IMR-90 (cell line): ENCODE results near the gene CYP2W1. TPM values are rescaled to one million over a fixed set of nuclear protein-coding genes. Genes with fewer than 3 reads are reported as not detected.

Experiments
- ATAC-seq: fragments of 200-7000 bp; cut with Tn5 transposase; 2 replicates; pipeline ENCODE4 v1.9.1; 2020; ENCODE audit warnings: low read depth, mild to moderate bottlenecking, moderate library complexity
- BruUV-seq: library from RNA; stranded (reverse); fragments of 400-500 nt; replicated peaks from 2 replicates; lab custom pipeline; 2021; lab: Mats Ljungman, UMichigan
- CTCF ChIA-PET: fragments of 300-600 bp; formaldehyde crosslinking; extraction: SDS; loops from one replicate; lab custom pipeline; 2021; ENCODE audit warnings: antibody characterized with exemption; lab: Yijun Ruan, JAX
- POLR2A ChIA-PET: fragments of 300-600 bp; sonication (Branson Sonifier 250); formaldehyde crosslinking; loops from one replicate; lab custom pipeline; 2022; ENCODE audit warnings: antibody characterized with exemption; ENCODE audit not compliant: unreplicated experiment; lab: Charles Lee
- DNase-seq: peaks from one replicate; pipeline ENCODE4 v3.0.0; 2013
- H2AFZ ChIP-seq: replicated peaks from 2 replicates; pipeline ENCODE3; 2013; ENCODE audit warnings: low read length, mild to moderate bottlenecking; ENCODE audit not compliant: poor library complexity
- H2AK5ac ChIP-seq: 2 replicates; pipeline ENCODE4 v1.6.1; 2013; ENCODE audit warnings: low read depth, low read length, inconsistent platforms
- H2AK9ac ChIP-seq: replicated peaks from 2 replicates; pipeline ENCODE3; 2013; ENCODE audit warnings: mild to moderate bottlenecking, low read depth, low read length, moderate library complexity; ENCODE audit not compliant: poor library complexity
- H2BK120ac ChIP-seq: 2 replicates; pipeline ENCODE4 v1.6.1; 2013; ENCODE audit warnings: low read depth, low read length, inconsistent platforms
- H2BK15ac ChIP-seq: 3 replicates; pipeline ENCODE4 v1.6.1; 2013; ENCODE audit warnings: low read depth, low read length, inconsistent platforms
- H2BK20ac ChIP-seq: 2 replicates; pipeline ENCODE4 v1.6.1; 2013; ENCODE audit warnings: low read depth, mild to moderate bottlenecking, inconsistent platforms, low read length, moderate library complexity
- H2BK5ac ChIP-seq: 2 replicates; pipeline ENCODE4 v1.6.1; 2013; ENCODE audit warnings: mild to moderate bottlenecking, low read depth, low read length, inconsistent platforms; ENCODE audit not compliant: poor library complexity, severe bottlenecking
- H3K14ac ChIP-seq: replicated peaks from 2 replicates; pipeline ENCODE4 v1.6.1; 2013; ENCODE audit warnings: low read depth, low read length, inconsistent platforms
- H3K18ac ChIP-seq: 2 replicates; pipeline ENCODE4 v1.6.1; 2013; ENCODE audit warnings: low read depth, low read length, control low read depth
- H3K23ac ChIP-seq: 2 replicates; pipeline ENCODE4 v1.6.1; 2013; ENCODE audit warnings: low read depth, low read length, inconsistent platforms
- H3K27ac ChIP-seq: 2 replicates; pipeline ENCODE4 v1.5.1; 2013; ENCODE audit warnings: mild to moderate bottlenecking, control low read depth, low read length; ENCODE audit not compliant: insufficient read depth
- H3K27me3 ChIP-seq: 2 replicates; pipeline ENCODE4 v1.6.1; 2013; ENCODE audit warnings: low read length; ENCODE audit not compliant: control insufficient read depth, insufficient read depth
- H3K36me3 ChIP-seq: 2 replicates; pipeline ENCODE4 v1.6.1; 2013; ENCODE audit warnings: low read length, mixed read lengths; ENCODE audit not compliant: control insufficient read depth, insufficient read depth
- H3K4ac ChIP-seq: 2 replicates; pipeline ENCODE4 v1.6.1; 2013; ENCODE audit warnings: low read depth, low read length, inconsistent platforms
- H3K4me1 ChIP-seq: 2 replicates; pipeline ENCODE4 v1.6.1; 2013; ENCODE audit warnings: low read length, mixed read lengths; ENCODE audit not compliant: control insufficient read depth, insufficient read depth
- H3K4me2 ChIP-seq: 2 replicates; pipeline ENCODE4 v1.6.1; 2013; ENCODE audit warnings: low read depth, mild to moderate bottlenecking, control low read depth, low read length, moderate library complexity
- H3K4me3 ChIP-seq: 2 replicates; pipeline ENCODE4 v1.5.1; 2013; ENCODE audit warnings: low read depth, mild to moderate bottlenecking, control low read depth, low read length, moderate library complexity; ENCODE audit not compliant: insufficient read depth
- H3K56ac ChIP-seq: 2 replicates; pipeline ENCODE4 v1.6.1; 2013; ENCODE audit warnings: low read length, inconsistent platforms; ENCODE audit not compliant: insufficient read depth; ENCODE audit errors: extremely low read depth
- H3K79me1 ChIP-seq, 2 experiments: 2 replicates each; pipeline ENCODE4 v1.6.1; 2013; ENCODE audit warnings: low read length in 2 of 2, inconsistent platforms in 1 of 2, low read depth in 1 of 2
- H3K9ac ChIP-seq: 2 replicates; pipeline ENCODE4 v1.6.1; 2013; ENCODE audit warnings: low read depth, low read length, control low read depth
- H3K9me1 ChIP-seq: 2 replicates; pipeline ENCODE4 v1.6.1; 2013; ENCODE audit warnings: low read length, inconsistent platforms; ENCODE audit not compliant: insufficient read depth
- H3K9me3 ChIP-seq: 2 replicates; pipeline ENCODE4 v1.6.1; 2013; ENCODE audit warnings: low read length; ENCODE audit not compliant: control insufficient read depth, insufficient read depth
- H4K20me1 ChIP-seq: 2 replicates; pipeline ENCODE4 v1.6.1; 2013; ENCODE audit warnings: low read length, inconsistent platforms; ENCODE audit not compliant: insufficient read depth
- H4K5ac ChIP-seq: 2 replicates; pipeline ENCODE4 v1.6.1; 2013; ENCODE audit warnings: mild to moderate bottlenecking, low read depth, low read length, control low read depth
- H4K8ac ChIP-seq, 2 experiments: 2 replicates each; pipeline ENCODE4 v1.6.1; 2013; ENCODE audit warnings: low read depth in 2 of 2, low read length in 2 of 2, control low read depth in 1 of 2, inconsistent platforms in 1 of 2
- H4K91ac ChIP-seq: 2 replicates; pipeline ENCODE4 v1.6.1; 2013; ENCODE audit warnings: low read depth, low read length, inconsistent platforms; ENCODE audit not compliant: insufficient read depth
- BHLHE40 ChIP-seq: fragments of 150-350 bp; IDR thresholded peaks from 2 replicates; pipeline ENCODE4 v1.6.1; 2016; ENCODE audit warnings: mild to moderate bottlenecking, low read depth, low read length
- CEBPB ChIP-seq: IDR thresholded peaks from 2 replicates; pipeline ENCODE4 v1.6.1; 2012; ENCODE audit warnings: low read depth, low read length, improper control_type of control experiment
- CHD1 ChIP-seq: IDR thresholded peaks from 2 replicates; pipeline ENCODE4 v1.6.1; 2012; ENCODE audit warnings: low read depth, low read length, improper control_type of control experiment
- CTCF ChIP-seq: conservative IDR thresholded peaks from 2 replicates; pipeline ENCODE4 v1.5.1; 2012; ENCODE audit warnings: mild to moderate bottlenecking, low read depth, low read length, improper control_type of control experiment
- ELK1 ChIP-seq: fragments of 150-350 bp; IDR thresholded peaks from 2 replicates; pipeline ENCODE4 v1.6.1; 2016; ENCODE audit warnings: low read depth, mild to moderate bottlenecking, low read length, moderate library complexity, borderline replicate concordance
- FOS ChIP-seq: fragments of 150-350 bp; IDR thresholded peaks from 2 replicates; pipeline ENCODE4 v1.6.1; 2016; ENCODE audit warnings: low read depth, low read length
- MAFK ChIP-seq: IDR thresholded peaks from 2 replicates; pipeline ENCODE4 v1.6.1; 2012; ENCODE audit warnings: low read depth, low read length, improper control_type of control experiment
- MAZ ChIP-seq: IDR thresholded peaks from 2 replicates; pipeline ENCODE4 v1.6.1; 2012; ENCODE audit warnings: low read depth, mild to moderate bottlenecking, low read length, improper control_type of control experiment, moderate library complexity, borderline replicate concordance
- MXI1 ChIP-seq: IDR thresholded peaks from 2 replicates; pipeline ENCODE4 v1.6.1; 2012; ENCODE audit warnings: low read depth, mild to moderate bottlenecking, low read length, moderate library complexity, borderline replicate concordance
- NFE2L2 ChIP-seq: fragments of 150-350 bp; IDR thresholded peaks from 2 replicates; pipeline ENCODE4 v1.6.1; 2016; ENCODE audit warnings: low read depth, mild to moderate bottlenecking, low read length
- POLR2A ChIP-seq: IDR thresholded peaks from 2 replicates; pipeline ENCODE4 v1.6.1; 2012; ENCODE audit warnings: mild to moderate bottlenecking, low read depth, low read length
- RAD21 ChIP-seq: IDR thresholded peaks from 2 replicates; pipeline ENCODE4 v1.6.1; 2012; ENCODE audit warnings: low read length, improper control_type of control experiment
- RCOR1 ChIP-seq: IDR thresholded peaks from 2 replicates; pipeline ENCODE4 v1.6.1; 2012; ENCODE audit warnings: mild to moderate bottlenecking, low read length, improper control_type of control experiment; ENCODE audit not compliant: insufficient replicate concordance
- RFX5 ChIP-seq: IDR thresholded peaks from 2 replicates; pipeline ENCODE4 v1.8.0; 2012; ENCODE audit warnings: low read depth, mild to moderate bottlenecking, low read length, moderate library complexity
- SMC3 ChIP-seq: fragments of 150-350 bp; IDR thresholded peaks from 2 replicates; pipeline ENCODE4 v1.6.1; 2016; ENCODE audit warnings: low read depth, mild to moderate bottlenecking, antibody characterized with exemption, low read length, moderate library complexity
- WGBS, 2 experiments: methylation state at CpG; one replicate each; pipeline versions ENCODE4 v1.1.5 to v1.1.7; 2013; ENCODE audit warnings: missing lambda C conversion rate in 2 of 2; ENCODE audit not compliant: insufficient read length in 1 of 2; ENCODE audit errors: extremely low coverage in 2 of 2; 5-methylcytosine and 5-hydroxymethylcytosine counted together
- dilution Hi-C: fragments of 300-500 bp; cut with HindIII; formaldehyde crosslinking; loops from one replicate; pipeline ENCODE4 v1.14.3; 2018; ENCODE audit warnings: low sequenced_read_pairs; ENCODE audit not compliant: unreplicated experiment
- in situ Hi-C: fragments of 300-500 bp; cut with MboI; formaldehyde crosslinking; loops from 3 replicates; pipeline ENCODE4 v1.14.3; 2019; ENCODE audit warnings: low sequenced_read_pairs, inconsistent platforms, mixed read lengths
- intact Hi-C: fragments of 100-400 bp; cut with micrococcal nuclease; formaldehyde crosslinking; loops from 2 replicates; pipeline ENCODE4 v1.10.0; 2022
- polyA plus RNA-seq, 3 experiments: library from polyadenylated mRNA; depleted of rRNA; stranded (reverse); fragments of >200 nt; gene quantifications; 2 replicates each; pipeline ENCODE4 v1.2.3, GENCODE V29; 2012; ENCODE audit warnings: low replicate concordance in 1 of 3
- total RNA-seq: library from RNA; depleted of rRNA; stranded (reverse); fragments of >200 nt; gene quantifications from 2 replicates; pipeline ENCODE4 v1.2.3, GENCODE V29; 2012
- TF ChIP-seq, protein P1 (sequence below): fragments of 150-350 bp; IDR thresholded peaks from 2 replicates; pipeline ENCODE4 v1.6.1; 2017; ENCODE audit warnings: mild to moderate bottlenecking, antibody characterized with exemption, low read length, low read depth

The CYP2W1 gene
- total and polyA plus RNA-seq, 2 of the 4 experiments (the other 2 are of a cell fraction), result not detected

- Histone ChIP-seq H3K9ac (no peak overlapping the region), H3K23ac (no peak overlapping the region), H3K36me3 (peaks cover 23% of the 10 kb centered on the region), H3K27me3 (no peaks in the 10 kb centered on the region), H4K8ac (no peak overlapping the region), H4K91ac (no peak overlapping the region), H3K27ac (no peak overlapping the region), H3K4ac (no peak overlapping the region), H2BK120ac (no peak overlapping the region), H3K4me1 (no peaks in the 10 kb centered on the region), H2BK15ac (no peak overlapping the region), H3K56ac (no peak overlapping the region), H2BK20ac (no peak overlapping the region), H2BK5ac (no peak overlapping the region), H3K9me1 (peaks cover 4% of the 10 kb centered on the region), H2AK5ac (no peak overlapping the region), H3K18ac (no peak overlapping the region), H2AFZ (no peak overlapping the region), H3K9me3 (no peaks in the 10 kb centered on the region), H3K79me1 (peaks cover 0 to 34% of the 10 kb centered on the region in 2 experiments; a peak in 3 of 4 replicates), H3K14ac (no peak overlapping the region), H3K4me3 (no peak overlapping the region), H4K5ac (no peak overlapping the region), H4K20me1 (peaks cover 22% of the 10 kb centered on the region), H3K4me2 (no peak overlapping the region), H2AK9ac (no peak overlapping the region)
- in situ Hi-C loops (no loop called here), intact Hi-C loops (no loop called here), dilution Hi-C loops (no loop called here)
- TF ChIP-seq CEBPB (no peak), FOS (no peak), MAZ (no peak), ELK1 (no peak), RAD21 (no peak), CHD1 (no peak), BHLHE40 (no peak), RCOR1 (no peak), SMC3 (no peak), MXI1 (no peak), CTCF (no peak), MAFK (no peak), NFE2L2 (no peak), RFX5 (no peak), POLR2A (no peak)
- TF ChIP-seq, protein P1, sequence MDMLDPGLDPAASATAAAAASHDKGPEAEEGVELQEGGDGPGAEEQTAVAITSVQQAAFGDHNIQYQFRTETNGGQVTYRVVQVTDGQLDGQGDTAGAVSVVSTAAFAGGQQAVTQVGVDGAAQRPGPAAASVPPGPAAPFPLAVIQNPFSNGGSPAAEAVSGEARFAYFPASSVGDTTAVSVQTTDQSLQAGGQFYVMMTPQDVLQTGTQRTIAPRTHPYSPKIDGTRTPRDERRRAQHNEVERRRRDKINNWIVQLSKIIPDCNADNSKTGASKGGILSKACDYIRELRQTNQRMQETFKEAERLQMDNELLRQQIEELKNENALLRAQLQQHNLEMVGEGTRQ, result no peak
- ChIA-PET POLR2A (no interaction called here), CTCF (no interaction called here)
- DNase-seq (no peak), ATAC-seq (no peak)
- 97% methylated on average over 14 of the region's 22 CpGs; no CpG with 5 or more reads in 1 of the 2 experiments for WGBS, 2 experiments
- no TSS peak for BruUV-seq
Measured at GRCh38 chr7:1009747-1010146, 26.8 kb downstream of the CYP2W1 start.
